Fibroblast of the aortic adventitia (primary cell): Measurements from ENCODE around the gene LY6G5C. TPM values are rescaled to one million over a fixed set of nuclear protein-coding genes. Genes with fewer than 3 reads are reported as not detected.

Experiments used
- DNase-seq: peaks from one replicate; pipeline ENCODE4 v3.0.0-alpha.2; 2010; ENCODE audit warnings: low read depth
- H3K4me3 ChIP-seq: 2 replicates; pipeline ENCODE4 v1.5.1; 2011; ENCODE audit warnings: low read depth, mild to moderate bottlenecking, control low read depth, low read length, moderate library complexity
- total RNA-seq: library from RNA; depleted of rRNA; stranded (reverse); fragments of >200 nt; gene quantifications from 2 replicates; pipeline ENCODE4 v1.2.3, GENCODE V29; 2012; ENCODE audit warnings: low replicate concordance
- TF ChIP-seq, protein P1 (sequence below): IDR thresholded peaks from 2 replicates; pipeline ENCODE4 v1.5.1; 2011; ENCODE audit warnings: mild to moderate bottlenecking, low read length, control low read depth, inconsistent platforms; ENCODE audit not compliant: insufficient read depth

The LY6G5C gene, protein sequence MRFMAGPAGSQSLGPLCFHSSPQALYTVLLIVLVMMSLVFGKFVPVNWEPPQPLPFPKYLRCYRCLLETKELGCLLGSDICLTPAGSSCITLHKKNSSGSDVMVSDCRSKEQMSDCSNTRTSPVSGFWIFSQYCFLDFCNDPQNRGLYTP
- total RNA-seq = 1.1 TPM in 1 of 2 replicates, not detected in the other

DNA sequence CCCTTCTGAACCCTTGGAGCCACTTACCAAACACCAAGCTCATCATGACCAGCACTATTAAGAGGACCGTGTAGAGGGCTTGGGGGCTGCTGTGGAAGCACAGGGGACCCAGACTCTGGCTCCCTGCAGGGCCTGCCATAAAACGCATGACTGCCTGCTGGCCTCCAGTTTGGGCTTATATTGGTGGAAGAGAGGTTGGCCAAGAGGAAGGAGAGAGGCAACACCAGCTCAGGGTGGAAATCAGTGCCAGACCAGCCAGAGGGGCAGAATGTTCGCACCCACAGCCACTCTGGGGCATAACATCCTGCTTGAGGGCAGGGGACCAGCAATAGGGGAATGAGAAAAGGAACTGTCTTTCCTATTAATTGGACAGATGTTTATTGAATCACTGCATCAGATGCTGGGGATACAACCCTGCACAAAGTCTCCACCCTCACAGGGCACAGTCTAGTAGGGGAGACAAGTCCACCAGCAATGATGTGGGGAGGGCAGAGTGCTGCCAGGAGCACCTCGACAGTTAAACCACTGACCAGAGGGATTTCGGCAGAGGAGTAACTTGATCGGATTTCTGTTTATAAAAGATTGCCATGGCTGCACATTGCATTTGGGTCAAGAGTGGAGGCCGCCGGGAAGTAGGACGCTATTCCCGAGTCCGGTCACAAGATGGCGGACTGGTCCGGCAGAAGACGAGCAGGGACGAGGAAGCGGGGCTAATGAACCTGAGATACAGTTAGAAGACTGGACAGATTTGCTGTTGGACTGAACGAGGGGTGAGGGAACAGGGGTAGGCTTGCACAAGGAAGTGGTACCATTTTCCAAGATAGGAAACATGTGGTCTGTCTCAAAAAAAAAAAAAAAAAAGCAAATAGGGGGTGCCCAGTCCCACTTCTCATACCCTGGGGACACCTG lies at the start of gene LY6G5C:
Gene LY6G5C (minus strand): TSS at position 842 of the 909 bp plus-strand sequence. CDS start 694 bp downstream, at position 148.
- TF ChIP-seq, protein P1, sequence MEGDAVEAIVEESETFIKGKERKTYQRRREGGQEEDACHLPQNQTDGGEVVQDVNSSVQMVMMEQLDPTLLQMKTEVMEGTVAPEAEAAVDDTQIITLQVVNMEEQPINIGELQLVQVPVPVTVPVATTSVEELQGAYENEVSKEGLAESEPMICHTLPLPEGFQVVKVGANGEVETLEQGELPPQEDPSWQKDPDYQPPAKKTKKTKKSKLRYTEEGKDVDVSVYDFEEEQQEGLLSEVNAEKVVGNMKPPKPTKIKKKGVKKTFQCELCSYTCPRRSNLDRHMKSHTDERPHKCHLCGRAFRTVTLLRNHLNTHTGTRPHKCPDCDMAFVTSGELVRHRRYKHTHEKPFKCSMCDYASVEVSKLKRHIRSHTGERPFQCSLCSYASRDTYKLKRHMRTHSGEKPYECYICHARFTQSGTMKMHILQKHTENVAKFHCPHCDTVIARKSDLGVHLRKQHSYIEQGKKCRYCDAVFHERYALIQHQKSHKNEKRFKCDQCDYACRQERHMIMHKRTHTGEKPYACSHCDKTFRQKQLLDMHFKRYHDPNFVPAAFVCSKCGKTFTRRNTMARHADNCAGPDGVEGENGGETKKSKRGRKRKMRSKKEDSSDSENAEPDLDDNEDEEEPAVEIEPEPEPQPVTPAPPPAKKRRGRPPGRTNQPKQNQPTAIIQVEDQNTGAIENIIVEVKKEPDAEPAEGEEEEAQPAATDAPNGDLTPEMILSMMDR = peak; percentile 85
- peak; percentile 92 for DNase-seq
- peak within 1 kb of the TSS; percentile 60 for H3K4me3 ChIP-seq

DNA sequence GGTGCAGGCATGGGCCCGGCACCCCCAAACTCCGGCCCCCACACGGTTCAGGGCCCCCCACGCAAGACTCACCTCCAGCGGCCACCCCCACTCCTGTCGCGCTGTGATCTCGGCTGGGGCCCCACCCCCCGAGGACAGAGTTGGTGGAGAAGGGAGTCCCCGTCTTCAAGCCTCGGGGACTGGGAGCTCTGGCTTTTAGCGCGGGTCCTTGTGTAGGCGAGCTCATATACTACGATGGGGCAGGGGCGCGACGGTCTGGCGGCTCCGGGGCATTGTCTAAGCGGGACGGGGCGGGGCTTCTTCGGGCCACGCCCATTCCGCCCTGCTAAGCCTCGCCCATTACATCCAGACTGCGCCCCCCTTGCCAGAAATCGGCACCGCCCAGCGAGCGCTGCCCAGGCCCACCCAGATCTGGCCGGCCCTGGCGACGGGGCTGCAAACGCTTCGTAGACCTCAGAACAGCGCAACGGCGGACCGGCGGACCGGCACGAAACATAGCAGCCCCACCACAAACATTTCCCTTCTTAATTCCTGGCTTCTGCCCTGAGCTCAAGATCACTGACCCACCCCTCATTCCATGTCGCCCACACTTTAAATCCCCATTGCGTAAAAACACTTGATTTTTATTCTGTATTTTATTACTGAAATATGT lies 49.2 kb upstream of the LY6G5C start:
- DNase-seq = peak; percentile 92
- peak overlapping the region; percentile 93 for H3K4me3 ChIP-seq
- TF ChIP-seq, protein P1 = no peak

DNA sequence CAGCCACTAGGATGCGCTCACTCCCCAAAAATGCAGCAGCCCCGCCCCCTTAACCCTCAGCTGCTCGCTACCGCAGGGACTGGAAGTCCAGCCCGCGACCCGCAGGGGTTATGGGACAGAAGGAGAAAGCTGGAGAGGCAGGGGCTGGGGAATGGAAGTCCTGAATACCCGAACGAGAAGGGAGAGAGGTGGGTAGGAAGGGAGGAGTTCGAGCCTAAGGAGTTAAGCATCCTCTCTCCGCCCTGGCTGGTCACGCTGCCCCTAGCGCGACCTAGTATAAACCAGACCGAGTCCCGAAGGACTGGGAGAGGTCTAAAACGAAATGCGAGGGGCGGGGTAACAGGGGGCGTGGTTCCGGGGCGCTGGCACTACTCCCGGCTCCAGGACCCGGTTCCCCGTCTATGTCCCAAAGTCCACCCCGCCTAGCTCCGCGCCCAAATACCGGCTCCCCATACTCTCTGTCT lies 48.7 kb upstream of the LY6G5C start:
- TF ChIP-seq, protein P1 = no peak
- DNase-seq = peak; percentile 93
- H3K4me3 ChIP-seq = peak overlapping the region; percentile 93

DNA sequence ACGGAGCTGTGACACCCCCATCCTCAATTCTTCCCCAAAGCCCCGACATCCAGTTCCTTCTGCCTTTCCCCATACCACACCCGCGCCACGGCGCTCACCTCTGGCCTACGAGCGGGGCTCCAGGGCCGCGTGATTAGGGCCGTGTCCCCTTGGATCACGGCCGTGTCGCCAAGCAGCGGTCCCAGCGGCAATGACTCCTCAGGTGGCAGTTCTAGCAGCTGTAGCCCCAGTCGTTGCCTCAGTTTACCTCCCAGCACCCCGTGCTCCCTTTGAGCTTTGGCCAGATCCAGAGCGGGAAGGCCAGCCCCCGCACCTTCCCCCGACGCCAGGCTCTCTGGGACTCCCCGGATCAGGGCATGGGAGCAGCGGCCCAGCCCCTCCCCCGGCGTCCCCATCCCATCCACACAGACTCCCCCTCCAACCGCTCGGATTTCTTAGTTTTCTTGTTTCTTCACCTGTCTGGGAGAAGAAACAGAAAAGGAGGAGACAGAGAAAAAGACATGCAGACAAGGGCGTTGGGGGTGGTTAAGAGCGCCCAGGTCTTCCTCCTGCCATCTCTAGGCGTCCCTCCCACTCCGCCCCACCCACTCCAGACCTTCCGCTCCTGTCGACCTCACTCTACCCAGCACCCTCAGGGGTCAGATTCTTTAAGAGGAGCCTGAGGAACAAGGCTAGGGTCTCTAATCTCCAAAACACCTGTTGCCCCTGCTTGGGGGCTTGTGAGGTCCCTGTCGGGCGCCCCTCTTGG lies 48.1 kb upstream of the LY6G5C start, which contains the start of gene DDAH2:
Gene DDAH2 (minus strand): TSS at position 533 of the 748 bp plus-strand sequence. CDS start 138 bp downstream, at position 395.
- DNase-seq = no peak
- TF ChIP-seq, protein P1 = peak; percentile 37
- peak within 1 kb of the TSS; percentile 93 for H3K4me3 ChIP-seq

DNA sequence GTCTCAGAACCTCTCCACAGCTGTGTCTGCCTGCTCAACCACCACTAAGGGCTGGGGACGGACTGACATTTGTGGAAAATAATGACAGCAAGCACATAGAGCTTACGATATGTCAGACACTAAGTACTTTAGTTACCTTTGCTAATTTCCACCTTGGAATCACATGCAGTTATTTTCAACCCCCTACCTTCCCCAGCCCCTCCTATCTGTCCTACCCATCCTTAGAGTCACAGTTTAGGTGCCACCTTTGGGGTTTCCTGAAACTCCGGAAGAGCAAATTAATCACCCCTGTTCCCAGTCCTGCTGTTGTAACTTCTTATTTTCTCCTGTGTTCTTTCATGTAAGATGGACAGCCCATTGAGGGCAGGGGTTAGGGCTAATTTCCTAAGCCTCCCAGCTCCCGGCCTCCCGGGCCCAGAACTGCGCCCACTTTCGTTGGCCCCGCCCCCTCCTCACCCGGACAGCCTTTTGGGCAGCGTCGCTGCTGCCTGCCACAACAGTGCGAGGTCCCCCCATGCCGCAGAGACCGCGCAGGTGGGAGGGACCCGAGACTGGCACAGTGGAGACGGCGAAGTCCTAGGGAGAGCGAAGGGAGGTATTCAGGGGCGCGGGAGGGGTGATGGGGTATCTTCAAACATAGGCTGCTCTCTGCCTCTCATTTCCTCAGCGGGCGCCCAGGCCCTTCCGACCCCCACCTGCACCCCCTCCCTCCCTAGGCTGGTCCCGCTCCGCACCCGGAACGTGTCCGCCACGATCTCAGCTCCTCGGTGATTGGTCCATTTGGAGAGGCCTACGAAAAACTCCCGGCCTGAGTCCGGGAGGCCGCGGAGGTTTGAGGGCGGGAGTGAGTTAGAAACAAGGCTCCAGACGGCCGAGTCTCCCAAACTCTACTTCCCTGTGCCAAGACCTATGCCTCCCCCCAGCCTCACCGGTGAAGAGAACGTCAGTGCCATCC lies 47.1 kb upstream of the LY6G5C start:
- peak; percentile 13 for DNase-seq
- H3K4me3 ChIP-seq = peak overlapping the region; percentile 93
- TF ChIP-seq, protein P1 = no peak
